Fibroblast of villous mesenchyme (primary cell): ENCODE data around the gene FAM149A. TPM values are rescaled to one million over a fixed set of nuclear protein-coding genes. Genes with fewer than 3 reads are reported as not detected.

Source experiments
- DNase-seq: peaks from one replicate; pipeline ENCODE4 v3.0.0-alpha.2; 2010; ENCODE audit warnings: low read depth
- H3K4me3 ChIP-seq: 2 replicates; pipeline ENCODE4 v1.5.1; 2011; ENCODE audit warnings: low read depth, mild to moderate bottlenecking, low read length
- total RNA-seq: library from RNA; depleted of rRNA; stranded (reverse); fragments of >200 nt; gene quantifications from 2 replicates; pipeline ENCODE4 v1.2.3, GENCODE V29; 2012
- TF ChIP-seq, protein P1 (sequence below): IDR thresholded peaks from 2 replicates; pipeline ENCODE4 v1.5.1; 2012; ENCODE audit warnings: low read depth, mild to moderate bottlenecking, low read length; ENCODE audit not compliant: insufficient read depth

The FAM149A gene
- 0.43 and 0.64 TPM in 2 replicates for total RNA-seq

DNA sequence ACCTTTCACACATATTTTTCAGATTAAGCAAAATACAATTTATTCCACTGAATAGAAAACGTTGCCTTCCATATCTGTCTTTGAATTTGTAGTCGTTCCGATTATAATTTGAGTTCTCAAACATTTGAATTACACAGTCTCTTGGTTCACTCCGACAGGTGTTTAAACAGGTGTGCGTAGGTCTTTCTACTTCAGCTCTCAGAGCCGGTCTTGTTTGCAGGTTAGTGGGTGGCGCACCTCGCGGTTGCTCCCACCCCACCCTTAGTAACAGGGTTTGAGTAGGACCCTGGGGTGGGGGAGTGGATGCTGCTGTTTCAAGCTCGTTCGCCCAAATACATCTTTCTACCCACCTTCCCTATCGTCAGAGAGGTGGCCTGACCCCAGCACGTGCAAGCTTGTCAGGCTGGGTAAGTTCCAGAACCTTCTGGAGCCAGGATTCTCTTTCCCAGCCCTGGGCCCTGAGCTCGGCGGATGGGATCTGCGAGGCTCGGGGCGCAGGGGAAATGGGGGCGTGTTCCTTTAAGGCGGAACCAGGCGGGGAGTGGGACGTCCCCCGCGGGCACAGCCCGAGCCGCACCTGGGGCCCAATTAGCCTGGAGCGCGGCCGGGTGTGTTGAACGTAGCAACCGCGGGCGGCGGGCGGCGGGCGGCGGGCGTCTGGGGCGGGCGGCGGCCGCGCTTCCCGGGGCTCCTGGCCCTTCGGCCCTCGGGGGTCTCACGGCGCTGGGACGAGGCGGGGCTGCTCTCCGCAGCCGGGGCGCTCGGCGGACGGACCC is at the start of gene FAM149A:
Gene FAM149A (plus strand): TSS at position 591 of the 776 bp plus-strand sequence.
- no peak for DNase-seq

DNA sequence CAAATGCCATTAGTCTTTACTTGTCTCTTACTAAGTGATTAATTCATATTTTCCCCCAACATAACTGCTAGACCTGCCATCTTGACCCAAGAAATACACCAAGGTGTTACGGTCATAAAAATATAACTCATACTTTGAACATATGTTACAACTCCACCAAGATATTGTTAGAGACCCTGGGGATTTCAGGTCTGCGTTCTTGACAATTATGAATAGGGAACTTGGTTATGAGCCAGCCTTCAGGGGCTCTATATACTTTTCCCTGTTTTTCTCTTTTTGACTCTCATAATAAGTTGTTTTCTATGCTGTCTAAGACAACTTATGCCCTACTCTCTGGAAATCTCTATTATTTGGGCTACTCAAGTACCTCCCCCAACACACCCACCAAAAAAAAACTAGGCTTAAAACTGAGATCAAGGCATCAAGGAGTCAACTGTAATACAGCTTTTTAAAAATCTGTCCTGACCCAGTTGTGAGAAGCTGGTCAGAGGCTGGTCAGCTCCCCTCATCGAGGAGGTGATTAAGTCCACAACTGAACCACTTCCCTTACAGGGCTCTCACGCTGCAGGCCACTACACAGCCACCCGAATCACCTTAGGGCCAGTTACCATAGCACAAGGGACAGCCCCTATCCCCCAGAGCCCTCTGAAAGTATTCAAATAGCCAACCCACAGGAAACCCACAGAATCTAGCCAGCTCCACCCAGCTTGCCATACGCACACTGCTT is 46.1 kb upstream of the FAM149A start:
- no peak for DNase-seq
- TF ChIP-seq, protein P1, sequence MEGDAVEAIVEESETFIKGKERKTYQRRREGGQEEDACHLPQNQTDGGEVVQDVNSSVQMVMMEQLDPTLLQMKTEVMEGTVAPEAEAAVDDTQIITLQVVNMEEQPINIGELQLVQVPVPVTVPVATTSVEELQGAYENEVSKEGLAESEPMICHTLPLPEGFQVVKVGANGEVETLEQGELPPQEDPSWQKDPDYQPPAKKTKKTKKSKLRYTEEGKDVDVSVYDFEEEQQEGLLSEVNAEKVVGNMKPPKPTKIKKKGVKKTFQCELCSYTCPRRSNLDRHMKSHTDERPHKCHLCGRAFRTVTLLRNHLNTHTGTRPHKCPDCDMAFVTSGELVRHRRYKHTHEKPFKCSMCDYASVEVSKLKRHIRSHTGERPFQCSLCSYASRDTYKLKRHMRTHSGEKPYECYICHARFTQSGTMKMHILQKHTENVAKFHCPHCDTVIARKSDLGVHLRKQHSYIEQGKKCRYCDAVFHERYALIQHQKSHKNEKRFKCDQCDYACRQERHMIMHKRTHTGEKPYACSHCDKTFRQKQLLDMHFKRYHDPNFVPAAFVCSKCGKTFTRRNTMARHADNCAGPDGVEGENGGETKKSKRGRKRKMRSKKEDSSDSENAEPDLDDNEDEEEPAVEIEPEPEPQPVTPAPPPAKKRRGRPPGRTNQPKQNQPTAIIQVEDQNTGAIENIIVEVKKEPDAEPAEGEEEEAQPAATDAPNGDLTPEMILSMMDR = no peak

More for the DNA sequence above, at the start of gene FAM149A:
- peak within 1 kb of the TSS; percentile 33 for H3K4me3 ChIP-seq
- TF ChIP-seq, protein P1 = no peak

DNA sequence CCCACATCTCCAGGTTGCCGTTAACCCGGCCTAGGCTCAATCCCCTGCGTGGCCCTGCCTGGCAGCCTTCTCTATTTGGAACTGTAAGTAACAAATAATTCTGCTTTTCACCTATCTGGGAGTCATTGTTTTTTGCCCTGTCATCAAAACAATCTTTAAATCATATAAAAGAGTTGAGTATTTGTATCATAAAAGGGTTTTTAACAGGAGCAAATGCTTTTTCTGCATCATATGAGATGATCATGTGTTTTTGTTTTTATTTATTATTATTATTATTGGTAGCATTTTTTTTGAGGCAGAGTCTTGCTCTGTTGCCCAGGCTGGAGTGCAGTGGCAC is 45.6 kb upstream of the FAM149A start:
- TF ChIP-seq, protein P1 = no peak

More for the DNA sequence above, 46.1 kb upstream of the FAM149A start:
- no peak overlapping the region for H3K4me3 ChIP-seq

DNA sequence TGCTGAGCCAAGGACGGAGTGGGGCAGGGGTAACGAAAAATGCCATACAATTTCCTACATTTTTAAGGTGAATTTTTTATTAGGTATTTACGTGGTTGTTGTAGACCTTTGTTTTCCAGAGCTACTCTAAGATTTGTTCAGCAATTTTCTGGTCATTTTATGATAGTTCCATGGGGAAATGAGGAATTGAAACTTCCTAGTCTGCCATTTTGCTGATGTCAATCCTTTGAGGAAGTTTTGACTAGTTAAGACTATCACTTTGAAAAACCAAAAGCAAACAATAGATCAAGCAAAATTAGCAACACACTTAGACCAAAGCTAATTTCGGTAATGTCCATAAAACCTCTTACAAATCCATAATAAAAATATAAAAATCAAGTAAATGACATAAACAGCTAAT is 42.6 kb upstream of the FAM149A start:
- H3K4me3 ChIP-seq = no peak overlapping the region
- TF ChIP-seq, protein P1 = no peak
- DNase-seq = no peak

More for the DNA sequence above, 45.6 kb upstream of the FAM149A start:
- no peak overlapping the region for H3K4me3 ChIP-seq
- DNase-seq = no peak

DNA sequence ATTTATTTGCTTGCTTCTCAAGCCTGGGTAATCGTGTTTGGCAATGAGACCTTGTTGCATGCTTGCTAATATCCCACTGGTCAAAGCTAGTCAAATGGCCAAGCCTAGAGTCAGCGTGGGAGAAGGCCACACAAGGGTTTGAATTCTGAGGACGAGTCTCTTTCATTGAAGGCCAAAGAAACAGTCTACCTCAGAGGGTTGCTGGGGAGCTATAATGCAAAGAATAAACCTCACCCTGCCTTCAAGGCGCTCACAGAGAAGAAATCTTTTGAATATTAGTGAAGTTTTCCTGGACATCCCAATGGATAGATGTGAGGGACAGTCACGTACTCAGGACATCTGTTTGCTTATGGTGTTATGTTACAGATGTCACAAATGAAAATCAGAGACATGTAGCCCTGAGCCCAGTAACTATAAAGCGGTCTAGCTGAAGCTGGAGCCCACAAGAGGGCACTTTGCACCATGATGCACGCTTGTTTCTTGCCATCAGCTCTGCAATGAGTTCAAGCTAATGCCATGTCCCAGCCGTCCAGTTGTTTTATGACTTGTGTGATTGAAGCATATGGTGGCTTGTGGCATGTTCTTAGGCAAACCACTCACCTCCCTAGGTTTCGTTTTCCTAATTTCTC is 36.6 kb upstream of the FAM149A start:
- H3K4me3 ChIP-seq = peak overlapping the region; percentile 61
- TF ChIP-seq, protein P1 = peak; percentile 42
- peak; percentile 45 for DNase-seq

DNA sequence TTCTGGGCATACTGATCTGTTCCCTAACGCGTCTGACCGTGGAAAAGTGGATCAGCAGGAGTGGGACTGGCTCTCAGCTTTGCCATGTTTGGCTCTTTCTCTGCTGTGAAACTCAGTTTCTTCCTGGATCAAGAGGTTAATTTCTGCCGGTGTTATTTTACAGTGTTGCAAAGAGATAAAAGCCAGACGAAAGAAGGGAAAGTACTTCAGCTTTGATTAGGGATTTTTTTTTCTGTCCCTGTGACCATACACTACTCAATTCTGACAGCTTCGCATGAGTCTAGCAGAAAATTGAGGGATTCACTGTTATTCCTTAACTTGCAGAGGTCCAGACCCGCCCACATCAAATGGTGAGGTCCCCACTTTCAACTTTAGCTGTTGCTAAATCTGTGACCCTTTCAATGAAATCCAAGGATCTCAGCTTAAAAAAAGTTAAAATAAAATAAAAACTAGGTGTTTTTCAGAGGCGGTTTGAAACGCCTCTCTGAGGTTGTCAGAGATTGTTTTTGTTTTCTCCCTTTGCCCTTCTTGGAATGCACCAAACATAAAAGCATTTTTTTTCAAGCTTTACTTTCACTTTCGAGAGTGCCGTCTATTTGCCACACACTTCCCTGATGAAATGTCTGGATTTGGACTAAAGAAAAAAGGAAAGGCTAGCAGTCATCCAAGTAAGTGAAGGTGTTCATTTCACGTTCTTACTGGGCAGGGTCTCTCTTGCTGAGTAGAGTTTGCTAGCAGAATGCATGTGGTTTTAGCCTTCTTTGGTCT is 35.7 kb upstream of the FAM149A start, which contains the start of gene TLR3:
Gene TLR3 (plus strand): TSS at position 576 of the 768 bp plus-strand sequence. CDS start 7,464 bp downstream, outside the sequence.
- TF ChIP-seq, protein P1 = no peak
- H3K4me3 ChIP-seq = peak within 1 kb of the TSS; percentile 61
- peak; percentile 48 for DNase-seq
